ENCODE data around the gene MATN3. TPM values are rescaled to one million over a fixed set of nuclear protein-coding genes. Genes with fewer than 3 reads are reported as not detected.
A peak's percentile ranks its signal among the peaks of the same experiment; 100 is the strongest.

MATN3 gene
- total RNA-seq, 1 donor from 2014 or later = 1.3 TPM

DNA sequence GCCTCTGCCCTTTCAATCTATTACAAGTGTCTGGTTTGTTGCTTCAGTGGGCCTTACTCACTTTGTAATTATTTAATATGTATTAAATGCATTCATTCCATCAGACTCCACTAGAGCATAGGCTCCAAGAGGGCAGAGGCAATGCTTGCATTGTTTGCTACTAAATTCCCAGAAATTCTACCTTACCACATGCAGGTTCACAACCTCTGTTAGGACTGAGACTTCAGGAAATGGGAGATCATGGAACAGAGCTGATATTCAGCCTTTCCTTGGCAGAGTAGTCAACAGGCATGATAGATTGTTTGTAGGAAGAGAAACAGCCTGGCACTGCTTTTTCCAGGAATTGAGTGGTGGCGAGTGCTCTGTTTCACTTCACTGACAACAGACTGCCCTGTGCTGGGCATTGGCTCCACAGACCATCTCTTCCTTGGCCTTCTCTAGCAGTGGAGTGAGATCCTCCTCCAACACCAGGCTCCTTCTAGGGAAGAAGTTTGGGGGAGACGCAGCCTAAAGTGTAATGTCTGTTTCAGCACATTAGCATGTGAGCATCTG lies 6.2 kb upstream of the MATN3 start:
- no peak for DNase-seq (ENCODE audit: low read depth, low spot score)
- H3K4me1 Mint-ChIP-seq = peaks cover under 1% of the 10 kb centered on the region

DNA sequence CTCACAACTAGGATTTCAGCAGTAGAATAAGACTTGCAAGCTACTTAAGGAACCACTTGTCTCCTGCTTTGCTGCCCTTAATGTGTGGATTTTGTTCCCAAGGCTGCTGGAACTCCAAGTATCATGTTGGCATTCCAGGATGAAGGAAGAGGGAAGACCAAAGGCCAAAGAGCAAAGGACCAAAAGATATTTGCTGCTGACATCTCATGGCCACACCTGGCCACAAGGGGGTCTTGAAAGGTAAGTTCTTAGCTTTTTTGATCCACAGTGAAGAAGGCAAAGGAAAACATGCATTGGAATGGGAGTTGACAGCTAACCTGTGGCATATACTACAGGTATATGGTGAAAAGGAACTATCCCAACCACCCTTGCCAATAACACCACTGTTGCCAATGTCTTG lies 3.9 kb upstream of the MATN3 start:
- Mint-ChIP-seq H3K4me3 (no peak overlapping the region), H3K27ac (ENCODE audit: unreplicated experiment) (no peak overlapping the region), H3K9me3 (peaks cover 14% of the 10 kb centered on the region), H3K27me3 (ENCODE audit: low read depth) (peaks cover 32% of the 10 kb centered on the region), H3K36me3 (ENCODE audit: low read depth) (peaks cover 5% of the 10 kb centered on the region), H3K4me1 (peaks cover 13% of the 10 kb centered on the region)
- TF ChIP-seq, protein P1, sequence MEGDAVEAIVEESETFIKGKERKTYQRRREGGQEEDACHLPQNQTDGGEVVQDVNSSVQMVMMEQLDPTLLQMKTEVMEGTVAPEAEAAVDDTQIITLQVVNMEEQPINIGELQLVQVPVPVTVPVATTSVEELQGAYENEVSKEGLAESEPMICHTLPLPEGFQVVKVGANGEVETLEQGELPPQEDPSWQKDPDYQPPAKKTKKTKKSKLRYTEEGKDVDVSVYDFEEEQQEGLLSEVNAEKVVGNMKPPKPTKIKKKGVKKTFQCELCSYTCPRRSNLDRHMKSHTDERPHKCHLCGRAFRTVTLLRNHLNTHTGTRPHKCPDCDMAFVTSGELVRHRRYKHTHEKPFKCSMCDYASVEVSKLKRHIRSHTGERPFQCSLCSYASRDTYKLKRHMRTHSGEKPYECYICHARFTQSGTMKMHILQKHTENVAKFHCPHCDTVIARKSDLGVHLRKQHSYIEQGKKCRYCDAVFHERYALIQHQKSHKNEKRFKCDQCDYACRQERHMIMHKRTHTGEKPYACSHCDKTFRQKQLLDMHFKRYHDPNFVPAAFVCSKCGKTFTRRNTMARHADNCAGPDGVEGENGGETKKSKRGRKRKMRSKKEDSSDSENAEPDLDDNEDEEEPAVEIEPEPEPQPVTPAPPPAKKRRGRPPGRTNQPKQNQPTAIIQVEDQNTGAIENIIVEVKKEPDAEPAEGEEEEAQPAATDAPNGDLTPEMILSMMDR (conservative IDR thresholded peaks at IDR 0.05) = no peak
- DNase-seq (ENCODE audit: low read depth, low spot score) = no peak

More for the DNA sequence above, 6.2 kb upstream of the MATN3 start:
- TF ChIP-seq, protein P1 (conservative IDR thresholded peaks at IDR 0.05) = no peak
- Mint-ChIP-seq H3K9me3 (peaks cover 24% of the 10 kb centered on the region), H3K27ac (ENCODE audit: unreplicated experiment) (no peak overlapping the region), H3K27me3 (ENCODE audit: low read depth) (peaks cover 15% of the 10 kb centered on the region), H3K4me3 (no peak overlapping the region), H3K36me3 (ENCODE audit: low read depth) (peaks cover 15% of the 10 kb centered on the region)

DNA sequence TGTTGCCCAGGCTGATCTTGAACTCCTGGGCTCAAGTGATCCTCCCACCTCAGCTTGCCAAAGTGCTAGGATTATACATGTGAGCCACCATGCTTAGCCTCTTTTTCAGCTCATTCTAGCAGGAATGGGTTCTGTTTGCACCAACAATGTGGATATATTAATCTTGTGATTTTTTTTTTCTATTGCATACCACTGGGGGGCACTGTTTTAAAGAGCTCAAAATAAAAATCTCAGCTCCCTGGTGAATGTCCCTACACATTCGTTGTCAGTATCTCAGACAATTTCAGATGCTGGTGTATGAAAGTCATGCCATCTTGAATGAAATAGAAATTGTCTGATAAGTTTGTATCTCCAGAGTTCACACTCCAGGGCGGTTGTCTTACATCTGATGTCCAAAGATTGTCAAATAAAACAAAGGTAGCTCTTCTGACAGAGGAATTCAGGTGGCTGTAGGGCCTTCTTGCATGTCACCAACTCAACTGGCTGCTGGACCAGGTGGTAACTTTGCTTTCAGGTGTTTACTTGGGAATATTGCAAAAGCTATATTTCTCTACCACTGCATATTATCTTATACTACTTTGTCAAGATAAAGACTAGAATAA lies 3.1 kb upstream of the MATN3 start:
- peaks cover 40% of the 10 kb centered on the region for H3K27me3 Mint-ChIP-seq (ENCODE audit: low read depth)
- H3K4me3 Mint-ChIP-seq = peak overlapping the region; percentile 79
- H3K4me1 Mint-ChIP-seq = peaks cover 13% of the 10 kb centered on the region
- peaks cover 3% of the 10 kb centered on the region for H3K36me3 Mint-ChIP-seq (ENCODE audit: low read depth)
- no peak overlapping the region for H3K27ac Mint-ChIP-seq (ENCODE audit: unreplicated experiment)
- DNase-seq (ENCODE audit: low read depth, low spot score) = peak; percentile 20
- TF ChIP-seq, protein P1 (conservative IDR thresholded peaks at IDR 0.05) = peak; percentile 74
- H3K9me3 Mint-ChIP-seq = peaks cover 12% of the 10 kb centered on the region

DNA sequence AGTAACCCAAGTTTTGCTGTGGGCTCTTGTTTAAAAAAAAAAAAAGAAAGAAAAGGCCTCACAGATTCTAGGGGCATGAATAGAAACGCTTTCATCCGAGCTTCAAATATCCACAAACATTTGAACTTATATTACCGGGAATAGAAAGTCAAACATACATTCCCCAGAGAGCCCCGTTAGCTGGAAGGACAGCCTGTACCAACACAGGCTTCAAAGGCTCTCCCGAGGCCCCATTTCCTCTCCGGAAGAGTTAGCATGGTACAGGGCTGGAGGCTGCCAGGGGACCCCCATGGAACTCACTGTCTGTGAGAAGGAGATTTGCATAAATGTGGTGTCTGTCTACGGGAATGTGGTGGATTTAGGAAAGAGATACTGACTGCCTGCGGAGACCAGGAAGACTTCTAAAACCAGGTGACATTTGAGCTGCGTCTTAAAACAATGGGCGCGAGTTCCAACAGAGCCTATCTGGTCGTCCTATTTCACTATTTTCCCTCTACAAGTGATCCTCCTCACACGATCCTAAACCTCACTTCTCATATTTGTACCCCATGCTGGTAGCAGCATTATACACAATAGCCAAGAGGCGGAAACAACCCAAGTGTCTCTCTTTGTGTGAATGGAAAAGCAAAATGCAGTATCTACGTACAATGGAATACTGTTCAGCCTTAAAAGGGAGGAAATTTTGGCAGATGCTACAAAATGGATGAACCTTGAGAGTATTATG lies 820 bp upstream of the MATN3 start:
- Mint-ChIP-seq H3K9me3 (peaks cover 7% of the 10 kb centered on the region), H3K36me3 (ENCODE audit: low read depth) (no peaks in the 10 kb centered on the region), H3K4me1 (peaks cover 13% of the 10 kb centered on the region), H3K27ac (ENCODE audit: unreplicated experiment) (no peak overlapping the region), H3K4me3 (peak overlapping the region; percentile 86), H3K27me3 (ENCODE audit: low read depth) (peaks cover 58% of the 10 kb centered on the region)
- DNase-seq (ENCODE audit: low read depth, low spot score) = no peak
- TF ChIP-seq, protein P1 (conservative IDR thresholded peaks at IDR 0.05) = no peak

DNA sequence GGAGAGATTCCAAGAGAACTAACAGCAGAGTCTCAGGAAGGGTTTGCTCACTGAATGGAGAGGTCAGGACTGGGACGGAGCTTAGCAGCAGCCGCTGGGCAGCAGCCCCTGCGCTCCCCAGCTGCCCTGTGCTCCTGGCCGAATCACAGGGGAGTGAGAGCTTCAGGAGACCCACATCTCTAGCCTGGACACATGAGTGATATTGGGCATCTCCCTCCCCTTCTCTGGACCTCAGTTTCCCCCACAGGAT lies 511 bp downstream of the MATN3 start:
- TF ChIP-seq, protein P1 (conservative IDR thresholded peaks at IDR 0.05) = no peak
- Mint-ChIP-seq H3K36me3 (ENCODE audit: low read depth) (no peaks in the 10 kb centered on the region), H3K4me1 (peaks cover 13% of the 10 kb centered on the region), H3K9me3 (peaks cover 7% of the 10 kb centered on the region), H3K4me3 (peak overlapping the region; percentile 84), H3K27me3 (ENCODE audit: low read depth) (peaks cover 58% of the 10 kb centered on the region), H3K27ac (ENCODE audit: unreplicated experiment) (no peak overlapping the region)
- DNase-seq (ENCODE audit: low read depth, low spot score) = no peak

Measured in neural crest cell (in vitro differentiated cells).